ENCODE data around the gene SHISA7.
A peak's percentile ranks its signal among the peaks of the same experiment; 100 is the strongest.
"Not testable (repeated sequence)": the region's sequence is repeated elsewhere in the genome, so short reads cannot be mapped to it uniquely, and the experiment has no call there.

SHISA7 gene

GRCh38 chr19:55408533-55408872 is 34.6 kb downstream of the SHISA7 start:
- DNase-seq: no peak

- DNase-seq: peak; percentile 99
These were observed 35.1 kb downstream of the SHISA7 start for GRCh38 chr19:55407800-55408532.

GRCh38 chr19:55407550-55407799 is 35.6 kb downstream of the SHISA7 start, which contains the start of gene UBE2S:
Gene UBE2S (minus strand): TSS chr19:55407788. CDS start chr19:55407589, 199 bp downstream.
- not testable (repeated sequence) for DNase-seq

- DNase-seq: no peak
These were observed 36.1 kb downstream of the SHISA7 start for GRCh38 chr19:55406826-55407549.

GRCh38 chr19:55406091-55406825 is 36.8 kb downstream of the SHISA7 start:
- DNase-seq: no peak

GRCh38 chr19:55405638-55406037 is 37.5 kb downstream of the SHISA7 start:
- DNase-seq: no peak

GRCh38 chr19:55402509-55402908 is 40.6 kb downstream of the SHISA7 start:
- DNase-seq: no peak

GRCh38 chr19:55401390-55401789 is 41.7 kb downstream of the SHISA7 start:
- not testable (repeated sequence) for DNase-seq

- DNase-seq: no peak
These were observed 42.6 kb downstream of the SHISA7 start for GRCh38 chr19:55400281-55401087.

- DNase-seq: no peak
These were observed 44.7 kb downstream of the SHISA7 start for GRCh38 chr19:55398200-55398925.

GRCh38 chr19:55392820-55393761 is 50.0 kb downstream of the SHISA7 start:
- DNase-seq: no peak

GRCh38 chr19:55391702-55392615 is 51.1 kb downstream of the SHISA7 start:
- DNase-seq: no peak

GRCh38 chr19:55391191-55391670 is 51.9 kb downstream of the SHISA7 start:
- DNase-seq: no peak

GRCh38 chr19:55390461-55390880 is 52.6 kb downstream of the SHISA7 start:
- no peak for DNase-seq

GRCh38 chr19:55389386-55390317 is 53.4 kb downstream of the SHISA7 start:
- DNase-seq: no peak

- DNase-seq: no peak
These were observed 55.2 kb downstream of the SHISA7 start for GRCh38 chr19:55387736-55388497.

GRCh38 chr19:55386493-55386971 is 56.6 kb downstream of the SHISA7 start:
- DNase-seq: no peak

Data from NCI-H526 treated with DMSO at 0.1 percent for 48 hours (cell line).